ENCODE data around the gene ZFAND5.

DNA sequence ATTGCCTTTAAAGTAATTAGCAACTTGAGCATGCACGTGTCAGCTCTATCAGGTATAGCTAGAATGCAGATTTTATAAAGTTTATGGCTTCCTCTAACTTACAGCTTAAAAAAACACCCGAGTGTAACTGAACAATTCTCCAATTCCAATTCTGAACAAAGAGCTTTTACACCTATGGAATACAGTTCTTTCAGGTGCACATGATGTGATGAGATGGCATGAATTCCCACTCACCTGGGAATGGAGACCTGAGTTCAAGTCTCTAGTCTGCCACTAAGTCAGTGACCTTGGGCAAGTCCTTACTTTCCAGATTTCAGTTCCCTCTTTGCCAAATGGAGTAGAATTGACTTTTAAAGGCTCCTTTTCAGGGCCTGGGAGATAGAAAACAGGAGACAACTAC is 1.8 kb downstream of the ZFAND5 start:
- no peak for TF ChIP-seq BHLHE40 (IDR thresholded peaks at IDR 0.05; ENCODE audit: borderline replicate concordance)
- TF ChIP-seq SP1 (IDR thresholded peaks at IDR 0.05): no peak
- TF ChIP-seq ELF4 (IDR thresholded peaks at IDR 0.05): no peak
- TF ChIP-seq FOXM1 (IDR thresholded peaks at IDR 0.05; ENCODE audit: borderline replicate concordance): no peak
- TF ChIP-seq FOXA1 (IDR thresholded peaks at IDR 0.05): no peak
- TF ChIP-seq CTBP1 (IDR thresholded peaks at IDR 0.05; ENCODE audit: borderline replicate concordance): no peak
- TF ChIP-seq SUZ12 (IDR thresholded peaks at IDR 0.05): no peak
